Panc1 (cell line): Measurements from ENCODE around the gene SHISAL1. TPM values are rescaled to one million over a fixed set of nuclear protein-coding genes. Genes with fewer than 3 reads are reported as not detected.

ENCODE experiments used
- ATAC-seq: fragments of 200-7000 bp; cut with Tn5 transposase; 2 replicates; pipeline ENCODE4 v1.9.1; 2020; ENCODE audit warnings: mild to moderate bottlenecking, moderate library complexity
- BruUV-seq: library from RNA; stranded (reverse); fragments of 400-500 nt; replicated peaks from 2 replicates; lab custom pipeline; 2021; lab: Mats Ljungman, UMichigan
- CTCF ChIA-PET: fragments of 300-600 bp; sonication (Branson Sonifier 250); formaldehyde crosslinking; loops from one replicate; lab custom pipeline; 2022; ENCODE audit warnings: antibody characterized with exemption; lab: Charles Lee
- POLR2A ChIA-PET: fragments of 300-600 bp; sonication (Branson Sonifier 250); formaldehyde crosslinking; loops from one replicate; lab custom pipeline; 2022; ENCODE audit warnings: antibody characterized with exemption; lab: Charles Lee
- DNase-seq: peaks from one replicate; pipeline ENCODE4 v3.0.0-alpha.2; 2010; ENCODE audit warnings: low read depth, low spot score
- H3K27ac ChIP-seq: 2 replicates; pipeline ENCODE4 v1.5.1; 2011; ENCODE audit warnings: mild to moderate bottlenecking, low read length, inconsistent platforms
- H3K27me3 ChIP-seq: fragments of 200-500 bp; sonication (Bioruptor generic); 2 replicates; pipeline ENCODE4 v1.6.0; 2014; ENCODE audit warnings: low read length, inconsistent platforms; ENCODE audit not compliant: control insufficient read depth, insufficient read depth
- H3K36me3 ChIP-seq: fragments of 200-500 bp; sonication (Bioruptor generic); 2 replicates; pipeline ENCODE4 v1.5.1; 2014; ENCODE audit warnings: inconsistent platforms, mild to moderate bottlenecking, low read length, moderate library complexity; ENCODE audit not compliant: control insufficient read depth, insufficient read depth
- H3K4me1 ChIP-seq: 2 replicates; pipeline ENCODE4 v1.5.1; 2011; ENCODE audit warnings: inconsistent platforms, mild to moderate bottlenecking, low read length, moderate library complexity; ENCODE audit not compliant: control insufficient read depth, insufficient read depth
- H3K4me3 ChIP-seq, 2 experiments: 2 replicates each; pipeline ENCODE4 v1.5.1; 2011 to 2012; ENCODE audit warnings: low read depth in 2 of 2, low read length in 2 of 2, mild to moderate bottlenecking in 2 of 2, inconsistent platforms in 1 of 2, moderate library complexity in 1 of 2
- H3K9me3 ChIP-seq: fragments of 200-500 bp; sonication (Bioruptor generic); 2 replicates; pipeline ENCODE4 v1.5.1; 2014; ENCODE audit warnings: low read depth, mild to moderate bottlenecking, inconsistent platforms, low read length, moderate library complexity; ENCODE audit not compliant: control insufficient read depth, insufficient read depth
- CTCF ChIP-seq: fragments of 450-650 bp; IDR thresholded peaks from 2 replicates; pipeline ENCODE4 v1.5.1; 2017; ENCODE audit warnings: mild to moderate bottlenecking
- POLR2AphosphoS5 ChIP-seq: IDR thresholded peaks from 2 replicates; pipeline ENCODE4 v1.6.1; 2012; ENCODE audit warnings: mild to moderate bottlenecking, low read depth, low read length, moderate library complexity
- REST ChIP-seq, 2 experiments: IDR thresholded peaks; 2 replicates each; pipeline ENCODE4 v1.6.1; 2011 to 2012; ENCODE audit warnings: low read depth in 2 of 2, control low read depth in 1 of 2, low read length in 1 of 2, mild to moderate bottlenecking in 1 of 2, moderate library complexity in 1 of 2; ENCODE audit not compliant: insufficient read depth in 1 of 2
- SIN3A ChIP-seq: IDR thresholded peaks from 2 replicates; pipeline ENCODE4 v1.6.1; 2012; ENCODE audit warnings: low read depth, mild to moderate bottlenecking, low read length, moderate library complexity, borderline replicate concordance; ENCODE audit not compliant: insufficient read depth
- TCF7L2 ChIP-seq: IDR thresholded peaks from 2 replicates; pipeline ENCODE4 v1.6.1; 2011; ENCODE audit warnings: mild to moderate bottlenecking, low read depth, low read length, inconsistent platforms
- in situ Hi-C: cut with HindIII; loops from 2 replicates; pipeline ENCODE4 v1.10.0; 2016; ENCODE audit warnings: low sequenced_read_pairs, low pct_unique_long_range_greater_than_20kb
- intact Hi-C: fragments of 100-400 bp; cut with micrococcal nuclease; formaldehyde crosslinking; loops from one replicate; pipeline ENCODE4 v1.10.0; 2022; ENCODE audit not compliant: unreplicated experiment
- total RNA-seq: library from RNA; stranded (reverse); gene quantifications from one replicate; pipeline ENCODE4 v1.2.1, GENCODE V29; 2021; ENCODE audit not compliant: unreplicated experiment

SHISAL1 gene
- total RNA-seq, 1 experiment from 2014 or later: 1.2 TPM

- no peak overlapping the region for H3K4me3 ChIP-seq
- DNase-seq (no peak), ATAC-seq (no peak)
- ChIA-PET CTCF (no interaction called here), POLR2A (interaction anchor here (0.6 kb wide), 1 partner anchor 15 kb away, joined by 3 read pairs; no protein-coding TSS in a partner anchor)
- TF ChIP-seq TCF7L2 (no peak), POLR2AphosphoS5 (no peak), REST (IDR thresholded peaks at IDR 0.05; ENCODE audit: insufficient read depth in 1 of 2, low read depth in 2 of 2, low read length in 1 of 2) (no peak), SIN3A (no peak), CTCF (no peak)
- no peaks in the 10 kb centered on the region for H3K27me3 ChIP-seq
- BruUV-seq: no TSS peak
- H3K36me3 ChIP-seq: no peaks in the 10 kb centered on the region
- in situ Hi-C loops: no loop called here
- H3K9me3 ChIP-seq: no peaks in the 10 kb centered on the region
- no peak overlapping the region for H3K27ac ChIP-seq
- no peaks in the 10 kb centered on the region for H3K4me1 ChIP-seq
- intact Hi-C loops: no loop called here
Measured at GRCh38 chr22:44211256-44211945, 101.3 kb downstream of the SHISAL1 start.

GRCh38 chr22:44210722-44211121 is 102.0 kb downstream of the SHISAL1 start:
- DNase-seq (no peak), ATAC-seq (no peak)
- Histone ChIP-seq H3K27ac (no peak overlapping the region), H3K36me3 (no peaks in the 10 kb centered on the region), H3K4me1 (no peaks in the 10 kb centered on the region), H3K9me3 (no peaks in the 10 kb centered on the region), H3K4me3 (no peak overlapping the region), H3K27me3 (no peaks in the 10 kb centered on the region)
- in situ Hi-C loops: no loop called here
- no TSS peak for BruUV-seq
- CTCF ChIA-PET: no interaction called here
- intact Hi-C loops: no loop called here
- POLR2A ChIA-PET: interaction anchor here (0.6 kb wide), 1 partner anchor 15 kb away, joined by 3 read pairs; no protein-coding TSS in a partner anchor
- TF ChIP-seq CTCF: no peak
- no peak for TF ChIP-seq TCF7L2
